ENCODE data around the gene MEF2D. TPM values are rescaled to one million over a fixed set of nuclear protein-coding genes. Genes with fewer than 3 reads are reported as not detected.

The MEF2D gene
- total and polyA plus RNA-seq, 7 donors: 43.1 to 258 (median 126) TPM

GRCh38 chr1:156421062-156421938 is 79.3 kb downstream of the MEF2D start:
- H3K4me1 ChIP-seq: peaks cover 28% of the 10 kb centered on the region
- peak overlapping the region; percentile 58 for H3K4me3 ChIP-seq
- no peaks in the 10 kb centered on the region for H3K9me3 ChIP-seq
- peak; percentile 88 to 96 (median 94) for ATAC-seq
- peak; percentile 81 to 89 for DNase-seq
- intact Hi-C loops (cut with DNase I): no loop called here
- H3K27ac ChIP-seq: no peak overlapping the region
- TF ChIP-seq, protein P1, sequence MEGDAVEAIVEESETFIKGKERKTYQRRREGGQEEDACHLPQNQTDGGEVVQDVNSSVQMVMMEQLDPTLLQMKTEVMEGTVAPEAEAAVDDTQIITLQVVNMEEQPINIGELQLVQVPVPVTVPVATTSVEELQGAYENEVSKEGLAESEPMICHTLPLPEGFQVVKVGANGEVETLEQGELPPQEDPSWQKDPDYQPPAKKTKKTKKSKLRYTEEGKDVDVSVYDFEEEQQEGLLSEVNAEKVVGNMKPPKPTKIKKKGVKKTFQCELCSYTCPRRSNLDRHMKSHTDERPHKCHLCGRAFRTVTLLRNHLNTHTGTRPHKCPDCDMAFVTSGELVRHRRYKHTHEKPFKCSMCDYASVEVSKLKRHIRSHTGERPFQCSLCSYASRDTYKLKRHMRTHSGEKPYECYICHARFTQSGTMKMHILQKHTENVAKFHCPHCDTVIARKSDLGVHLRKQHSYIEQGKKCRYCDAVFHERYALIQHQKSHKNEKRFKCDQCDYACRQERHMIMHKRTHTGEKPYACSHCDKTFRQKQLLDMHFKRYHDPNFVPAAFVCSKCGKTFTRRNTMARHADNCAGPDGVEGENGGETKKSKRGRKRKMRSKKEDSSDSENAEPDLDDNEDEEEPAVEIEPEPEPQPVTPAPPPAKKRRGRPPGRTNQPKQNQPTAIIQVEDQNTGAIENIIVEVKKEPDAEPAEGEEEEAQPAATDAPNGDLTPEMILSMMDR (IDR thresholded peaks at IDR 0.05): no peak
- WGBS, 3 donors: 1 to 2% (median 1%) methylated on average over 57 to 69 of the region's 69 CpGs
- no peaks in the 10 kb centered on the region for H3K36me3 ChIP-seq (ENCODE audit: insufficient read depth in 1 of 2, low read depth in 1 of 2)
- peaks cover 8 to 94% (median 34%) of the 10 kb centered on the region in 3 donors for H3K27me3 ChIP-seq (ENCODE audit: insufficient read depth in 3 of 3, low read length in 2 of 3)

- DNase-seq (no peak), ATAC-seq (peak in 1 of 4 donors; percentile 40)
- Histone ChIP-seq H3K9me3 (no peaks in the 10 kb centered on the region), H3K27ac (no peak overlapping the region), H3K27me3 (ENCODE audit: insufficient read depth in 3 of 3, low read length in 2 of 3) (peaks cover 8 to 100% (median 33%) of the 10 kb centered on the region in 3 donors), H3K4me3 (peak overlapping the region; percentile 58), H3K36me3 (ENCODE audit: insufficient read depth in 1 of 2, low read depth in 1 of 2) (no peaks in the 10 kb centered on the region), H3K4me1 (peaks cover 28% of the 10 kb centered on the region)
- 4 to 5% (median 4%) methylated on average over 62 to 69 of the region's 69 CpGs for WGBS, 3 donors
- TF ChIP-seq, protein P1 (IDR thresholded peaks at IDR 0.05): no peak
- intact Hi-C loops (cut with DNase I): no loop called here
Measured at GRCh38 chr1:156420205-156421061, 80.1 kb downstream of the MEF2D start.

- Histone ChIP-seq H3K27ac (no peak overlapping the region), H3K27me3 (ENCODE audit: insufficient read depth in 3 of 3, low read length in 2 of 3) (peaks cover 8 to 100% (median 34%) of the 10 kb centered on the region in 3 donors), H3K36me3 (ENCODE audit: insufficient read depth in 1 of 2, low read depth in 1 of 2) (no peaks in the 10 kb centered on the region), H3K4me1 (peaks cover 28% of the 10 kb centered on the region), H3K9me3 (no peaks in the 10 kb centered on the region), H3K4me3 (peak overlapping the region; percentile 58)
- WGBS, 3 donors: 32 to 50% (median 40%) methylated on average over 5 of the region's 5 CpGs
- intact Hi-C loops (cut with DNase I): no loop called here
- TF ChIP-seq, protein P1 (IDR thresholded peaks at IDR 0.05): no peak
- no peak for ATAC-seq
- no peak for DNase-seq
Measured at GRCh38 chr1:156419854-156420204, 80.7 kb downstream of the MEF2D start.

DNA sequence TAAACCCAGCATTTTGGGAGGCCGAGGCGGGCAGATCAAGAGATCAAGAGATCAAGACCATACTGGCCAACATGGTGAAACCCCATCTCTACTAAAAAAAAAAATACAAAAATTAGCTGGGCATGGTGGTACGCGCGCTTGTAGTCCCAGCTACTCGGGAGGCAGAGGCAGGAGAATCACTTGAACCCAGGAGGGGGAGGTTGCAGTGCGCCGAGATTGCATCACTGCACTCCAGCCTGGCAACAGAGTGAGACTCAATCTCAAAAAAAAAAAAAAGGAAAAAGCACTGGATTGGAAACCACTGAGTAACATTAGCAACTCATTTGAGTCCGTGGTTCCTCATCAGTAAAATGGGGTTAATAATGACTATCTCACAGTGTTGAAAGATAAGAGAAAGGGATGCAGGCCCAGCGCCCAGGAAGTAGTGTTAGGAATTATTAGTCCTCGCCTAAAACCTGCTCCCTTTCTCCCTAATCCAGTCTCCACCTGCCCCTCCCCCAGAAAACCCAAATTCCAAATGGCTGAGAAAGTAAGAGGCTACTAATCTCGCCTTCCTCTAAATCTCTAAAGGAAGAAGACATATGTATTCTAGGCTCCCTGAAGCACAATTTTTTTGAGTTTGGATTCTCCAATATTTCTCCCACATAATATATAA is 82.0 kb downstream of the MEF2D start:
- TF ChIP-seq, protein P1 (IDR thresholded peaks at IDR 0.05): no peak
- H3K9me3 ChIP-seq: no peaks in the 10 kb centered on the region
- H3K36me3 ChIP-seq (ENCODE audit: insufficient read depth in 1 of 2, low read depth in 1 of 2): no peaks in the 10 kb centered on the region
- no peak for DNase-seq
- no peak for ATAC-seq
- H3K4me3 ChIP-seq: no peak overlapping the region
- intact Hi-C loops (cut with DNase I): no loop called here
- peaks cover 8 to 100% (median 35%) of the 10 kb centered on the region in 3 donors for H3K27me3 ChIP-seq (ENCODE audit: insufficient read depth in 3 of 3, low read length in 2 of 3)
- H3K27ac ChIP-seq: no peak overlapping the region
- peaks cover 28% of the 10 kb centered on the region for H3K4me1 ChIP-seq
- WGBS, 3 donors: 90 to 93% (median 92%) methylated on average over 12 of the region's 12 CpGs

Data from psoas muscle (tissue), 8 donors.